GM18861 (cell line): ENCODE data around the gene TAF15.

Experiments used
- ATAC-seq: cut with Tn5 transposase; IDR thresholded peaks from one replicate; pipeline ENCODE4 v1.9.1; 2021; ENCODE audit not compliant: unreplicated experiment

The TAF15 gene

GRCh38 chr17:35817196-35817595 is 7.9 kb downstream of the TAF15 start:
- ATAC-seq = no peak

GRCh38 chr17:35819455-35819854 is 10.2 kb downstream of the TAF15 start:
- no peak for ATAC-seq

- no peak for ATAC-seq
Observed at GRCh38 chr17:35821308-35821707, 12.0 kb downstream of the TAF15 start.

GRCh38 chr17:35825206-35825605 is 15.9 kb downstream of the TAF15 start:
- ATAC-seq = no peak

GRCh38 chr17:35841101-35841500 is 31.8 kb downstream of the TAF15 start:
- no peak for ATAC-seq

- ATAC-seq = no peak
Observed at GRCh38 chr17:35841505-35841904, 32.2 kb downstream of the TAF15 start.

GRCh38 chr17:35842239-35842638 is 33.0 kb downstream of the TAF15 start:
- no peak for ATAC-seq

GRCh38 chr17:35843698-35844097 is 34.4 kb downstream of the TAF15 start:
- no peak for ATAC-seq

- ATAC-seq = no peak
Observed at GRCh38 chr17:35844547-35844946, 35.3 kb downstream of the TAF15 start.

- ATAC-seq = no peak
Observed at GRCh38 chr17:35846055-35846809, 36.9 kb downstream of the TAF15 start.

GRCh38 chr17:35847006-35847405 is 37.7 kb downstream of the TAF15 start:
- no peak for ATAC-seq

- no peak for ATAC-seq
Observed at GRCh38 chr17:35847633-35848373, 38.5 kb downstream of the TAF15 start.

GRCh38 chr17:35849469-35850348 is 40.4 kb downstream of the TAF15 start:
- no peak for ATAC-seq

GRCh38 chr17:35855965-35856364 is 46.7 kb downstream of the TAF15 start:
- no peak for ATAC-seq

GRCh38 chr17:35856603-35857002 is 47.3 kb downstream of the TAF15 start:
- no peak for ATAC-seq

- no peak for ATAC-seq
Observed at GRCh38 chr17:35864853-35865252, 55.6 kb downstream of the TAF15 start.

GRCh38 chr17:35865412-35866340 is 56.4 kb downstream of the TAF15 start:
- no peak for ATAC-seq

GRCh38 chr17:35866341-35866950 is 57.2 kb downstream of the TAF15 start:
- ATAC-seq = no peak

- ATAC-seq = no peak
Observed at GRCh38 chr17:35867574-35867973, 58.3 kb downstream of the TAF15 start.

GRCh38 chr17:35868737-35869136 is 59.5 kb downstream of the TAF15 start, which contains the start of gene HEATR9:
Gene HEATR9, minus strand, starts transcription at chr17:35868891. Its CDS starts 149 bp downstream, at chr17:35868742.
- no peak for ATAC-seq
